CD14-positive monocyte (primary cell): ENCODE measurements around the gene LRRTM4. TPM values are rescaled to one million over a fixed set of nuclear protein-coding genes. Genes with fewer than 3 reads are reported as not detected.

Source experiments
- DNase-seq, 3 donors: peaks; one replicate each; pipeline ENCODE4 v3.0.0-alpha.2; 2011 to 2022
- H2AFZ ChIP-seq: 2 replicates; pipeline ENCODE4 v1.6.0; 2012; ENCODE audit warnings: mild to moderate bottlenecking, low read depth, low read length, inconsistent platforms; ENCODE audit not compliant: insufficient read depth, poor library complexity, severe bottlenecking
- H3K27ac ChIP-seq, 2 donors: 1 replicate in 1 of 2; 2 replicates in 1 of 2; pipeline ENCODE4 v1.5.1; 2012 to 2013; ENCODE audit warnings: low read length in 2 of 2, control low read depth in 1 of 2, inconsistent platforms in 1 of 2, low read depth in 1 of 2, mild to moderate bottlenecking in 1 of 2
- H3K27me3 ChIP-seq, 2 donors: one replicate each; pipeline versions ENCODE4 v1.6.0 to v1.6.1; 2011 to 2013; ENCODE audit warnings: low read length in 2 of 2; ENCODE audit not compliant: control insufficient read depth in 2 of 2, insufficient read depth in 2 of 2
- H3K36me3 ChIP-seq, 2 donors: replicated peaks in 1 of 2; 1 replicate in 1 of 2; 2 replicates in 1 of 2; pipeline versions ENCODE4 v1.5.1 to v1.6.1; 2012 to 2013; ENCODE audit warnings: low read length in 2 of 2, control low read depth in 1 of 2, inconsistent platforms in 1 of 2, mild to moderate bottlenecking in 1 of 2; ENCODE audit not compliant: insufficient read depth in 2 of 2, control insufficient read depth in 1 of 2
- H3K4me1 ChIP-seq, 2 donors: 1 replicate in 1 of 2; 2 replicates in 1 of 2; pipeline versions ENCODE4 v1.5.1 to v1.6.1; 2012 to 2013; ENCODE audit warnings: low read length in 2 of 2, control low read depth in 1 of 2, inconsistent platforms in 1 of 2, mild to moderate bottlenecking in 1 of 2, moderate library complexity in 1 of 2; ENCODE audit not compliant: insufficient read depth in 2 of 2, control insufficient read depth in 1 of 2
- H3K4me2 ChIP-seq: replicated peaks from 2 replicates; pipeline ENCODE3; 2012; ENCODE audit warnings: low read length, moderate library complexity, mild to moderate bottlenecking; ENCODE audit not compliant: poor library complexity, severe bottlenecking; ENCODE audit errors: extremely low read depth
- H3K4me3 ChIP-seq, 3 experiments: fragments of 200-600 bp in 1 of 3; sonication (generic) in 1 of 3; replicated peaks in 1 of 3; 1 replicate in 2 of 3; 2 replicates in 1 of 3; pipeline ENCODE4 v1.5.1; 2011 to 2013; ENCODE audit warnings: low read length in 3 of 3, mild to moderate bottlenecking in 3 of 3, control low read depth in 2 of 3, low read depth in 2 of 3, inconsistent platforms in 1 of 3, moderate library complexity in 1 of 3
- H3K79me2 ChIP-seq: 2 replicates; pipeline ENCODE4 v1.6.0; 2012; ENCODE audit warnings: mild to moderate bottlenecking, control low read depth, inconsistent platforms, low read length, moderate library complexity; ENCODE audit not compliant: insufficient read depth
- H3K9ac ChIP-seq: 2 replicates; pipeline ENCODE4 v1.6.0; 2017; ENCODE audit warnings: low read length, mild to moderate bottlenecking; ENCODE audit not compliant: insufficient read depth, poor library complexity, severe bottlenecking
- H3K9me3 ChIP-seq, 2 donors: replicated peaks in 1 of 2; 1 replicate in 1 of 2; 2 replicates in 1 of 2; pipeline versions ENCODE4 v1.5.1 to v1.6.1; 2012 to 2013; ENCODE audit warnings: low read length in 2 of 2, control low read depth in 1 of 2; ENCODE audit not compliant: control insufficient read depth in 1 of 2, insufficient read depth in 1 of 2
- H4K20me1 ChIP-seq: 2 replicates; pipeline ENCODE4 v1.6.0; 2012; ENCODE audit warnings: mild to moderate bottlenecking, low read length, control low read depth, moderate library complexity; ENCODE audit not compliant: insufficient read depth
- H3K27ac Mint-ChIP-seq, 7 donors: one replicate each; pipeline ENCODE4 v1.8.0; 2020; ENCODE audit warnings: mild to moderate bottlenecking in 7 of 7, mixed read lengths in 7 of 7, moderate library complexity in 6 of 7, inconsistent platforms in 2 of 7
- H3K27me3 Mint-ChIP-seq, 3 donors: one replicate each; pipeline ENCODE4 v1.8.0; 2021 to 2022; ENCODE audit warnings: low read depth in 3 of 3, mild to moderate bottlenecking in 3 of 3, mixed read lengths in 3 of 3, moderate library complexity in 3 of 3, inconsistent platforms in 1 of 3
- H3K36me3 Mint-ChIP-seq, 2 donors: one replicate each; pipeline ENCODE4 v1.8.0; 2020; ENCODE audit warnings: mixed read lengths in 2 of 2, inconsistent platforms in 1 of 2, mild to moderate bottlenecking in 1 of 2
- H3K4me1 Mint-ChIP-seq: one replicate; pipeline ENCODE4 v1.8.0; 2020; ENCODE audit warnings: mild to moderate bottlenecking, mixed read lengths
- H3K4me3 Mint-ChIP-seq, 2 donors: one replicate each; pipeline ENCODE4 v1.8.0; 2020; ENCODE audit warnings: mild to moderate bottlenecking in 2 of 2, mixed read lengths in 2 of 2, moderate library complexity in 1 of 2
- H3K9me3 Mint-ChIP-seq, 7 donors: one replicate each; pipeline ENCODE4 v1.8.0; 2020 to 2022; ENCODE audit warnings: mixed read lengths in 7 of 7, mild to moderate bottlenecking in 6 of 7, moderate library complexity in 6 of 7, inconsistent platforms in 2 of 7
- WGBS: methylation state at CpG from one replicate; pipeline ENCODE4 v1.1.5; 2013; ENCODE audit warnings: missing lambda C conversion rate; ENCODE audit not compliant: insufficient coverage; 5-methylcytosine and 5-hydroxymethylcytosine counted together
- intact Hi-C, 2 donors: fragments of 100-400 bp; cut with micrococcal nuclease; formaldehyde crosslinking; loops; one replicate each; pipeline versions ENCODE4 v1.15.0 to v1.15.1; 2023
- polyA plus RNA-seq, 3 donors: library from polyadenylated mRNA; depleted of rRNA in 1 of 3; unstranded in 2 of 3; stranded (reverse) in 1 of 3; fragments of 300-500 nt in 2 of 3; fragments of >200 nt in 1 of 3; fragmentation: Illumina TruSeq in 2 of 3; gene quantifications; 1 replicate in 2 of 3; 2 replicates in 1 of 3; pipeline ENCODE4 v1.2.3, GENCODE V29; 2012 to 2021
- TF ChIP-seq, protein P1 (sequence below): fragments of 200-600 bp; IDR thresholded peaks from one replicate; pipeline ENCODE4 v1.8.0; 2022; ENCODE audit warnings: antibody characterized with exemption, mild to moderate bottlenecking

The LRRTM4 gene
- polyA plus RNA-seq, 3 donors = not detected

DNA sequence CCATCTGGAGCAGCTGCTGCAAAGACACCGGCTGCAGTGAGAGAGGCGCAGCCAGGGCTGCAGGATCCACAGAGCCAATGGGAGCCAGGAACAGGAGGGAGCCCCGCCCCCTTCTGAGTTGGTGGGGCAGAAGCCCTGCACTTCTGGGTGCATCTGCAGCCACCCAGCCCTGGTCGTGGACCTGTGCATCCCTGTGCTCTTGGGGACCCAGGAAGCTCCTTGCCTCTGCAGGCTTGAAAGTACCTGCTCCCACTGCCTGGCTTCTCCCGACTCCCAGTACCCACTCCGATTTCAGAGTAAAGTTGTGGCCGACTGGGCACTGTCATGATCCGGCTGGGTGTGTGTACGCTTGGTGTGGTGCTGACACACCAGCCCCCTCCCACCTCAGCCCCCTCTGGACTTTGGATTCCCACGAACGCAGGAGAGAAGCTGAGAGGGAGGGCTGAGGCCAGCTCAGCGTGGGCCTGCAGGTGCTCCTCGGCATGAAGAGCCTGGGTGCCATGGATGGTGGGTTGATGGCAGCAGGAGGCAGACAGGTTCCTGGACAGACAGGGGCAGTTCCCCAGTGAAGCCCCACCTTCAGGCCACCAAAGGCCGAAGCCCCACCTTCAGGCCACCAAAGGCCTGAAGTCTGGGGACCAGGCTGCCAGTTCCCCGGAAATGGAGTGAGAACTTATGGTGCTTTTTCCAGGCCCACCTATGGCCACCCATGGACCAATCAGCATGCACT, 34.9 kb downstream of the LRRTM4 start:
- H3K9me3 ChIP-seq = peaks cover 0 to 17% of the 10 kb centered on the region in 2 donors
- Mint-ChIP-seq H3K9me3 (peaks cover 0 to 6% (median 0%) of the 10 kb centered on the region in 7 donors), H3K27me3 (no peaks in the 10 kb centered on the region), H3K4me1 (no peaks in the 10 kb centered on the region), H3K27ac (no peak overlapping the region), H3K36me3 (no peaks in the 10 kb centered on the region), H3K4me3 (no peak overlapping the region)
- 79% methylated on average over 8 of the region's 15 CpGs for WGBS
- no peak overlapping the region for H3K4me3 ChIP-seq
- intact Hi-C loops = no loop called here
- H3K4me1 ChIP-seq = no peaks in the 10 kb centered on the region
- TF ChIP-seq, protein P1, sequence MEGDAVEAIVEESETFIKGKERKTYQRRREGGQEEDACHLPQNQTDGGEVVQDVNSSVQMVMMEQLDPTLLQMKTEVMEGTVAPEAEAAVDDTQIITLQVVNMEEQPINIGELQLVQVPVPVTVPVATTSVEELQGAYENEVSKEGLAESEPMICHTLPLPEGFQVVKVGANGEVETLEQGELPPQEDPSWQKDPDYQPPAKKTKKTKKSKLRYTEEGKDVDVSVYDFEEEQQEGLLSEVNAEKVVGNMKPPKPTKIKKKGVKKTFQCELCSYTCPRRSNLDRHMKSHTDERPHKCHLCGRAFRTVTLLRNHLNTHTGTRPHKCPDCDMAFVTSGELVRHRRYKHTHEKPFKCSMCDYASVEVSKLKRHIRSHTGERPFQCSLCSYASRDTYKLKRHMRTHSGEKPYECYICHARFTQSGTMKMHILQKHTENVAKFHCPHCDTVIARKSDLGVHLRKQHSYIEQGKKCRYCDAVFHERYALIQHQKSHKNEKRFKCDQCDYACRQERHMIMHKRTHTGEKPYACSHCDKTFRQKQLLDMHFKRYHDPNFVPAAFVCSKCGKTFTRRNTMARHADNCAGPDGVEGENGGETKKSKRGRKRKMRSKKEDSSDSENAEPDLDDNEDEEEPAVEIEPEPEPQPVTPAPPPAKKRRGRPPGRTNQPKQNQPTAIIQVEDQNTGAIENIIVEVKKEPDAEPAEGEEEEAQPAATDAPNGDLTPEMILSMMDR = no peak
- H2AFZ ChIP-seq = no peak overlapping the region
- no peaks in the 10 kb centered on the region for H3K79me2 ChIP-seq
- no peaks in the 10 kb centered on the region for H3K36me3 ChIP-seq
- H3K9ac ChIP-seq = no peak overlapping the region
- no peak overlapping the region for H3K27ac ChIP-seq
- H4K20me1 ChIP-seq = no peaks in the 10 kb centered on the region
- H3K27me3 ChIP-seq = no peaks in the 10 kb centered on the region
- no peak overlapping the region for H3K4me2 ChIP-seq
- no peak for DNase-seq

DNA sequence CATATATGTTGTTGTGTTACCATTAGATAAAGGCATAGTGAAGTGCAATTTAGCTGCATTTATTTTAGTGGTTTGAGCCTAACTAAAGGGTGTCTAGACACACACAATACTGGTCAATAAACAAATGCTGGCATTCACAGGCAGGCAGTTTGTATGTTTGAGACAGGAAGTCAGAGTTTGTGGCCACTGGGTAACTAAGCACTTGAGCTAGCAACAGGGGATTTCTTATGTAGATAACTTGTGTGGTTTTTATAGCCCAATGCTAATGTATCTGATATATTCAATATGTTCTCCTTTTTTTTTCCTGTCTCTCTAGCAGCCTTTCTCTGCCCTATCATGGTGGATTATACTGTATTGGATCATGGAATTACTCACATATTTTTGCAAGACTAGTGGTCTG, 38.1 kb downstream of the LRRTM4 start:
- Mint-ChIP-seq H3K36me3 (no peaks in the 10 kb centered on the region), H3K4me3 (no peak overlapping the region), H3K4me1 (no peaks in the 10 kb centered on the region), H3K9me3 (peaks cover 0 to 8% (median 0%) of the 10 kb centered on the region in 7 donors), H3K27me3 (no peaks in the 10 kb centered on the region), H3K27ac (no peak overlapping the region)
- H3K4me2 ChIP-seq = no peak overlapping the region
- no peak overlapping the region for H3K4me3 ChIP-seq
- no peaks in the 10 kb centered on the region for H4K20me1 ChIP-seq
- DNase-seq = no peak
- H3K9me3 ChIP-seq = peaks cover 0 to 17% of the 10 kb centered on the region in 2 donors
- H3K27ac ChIP-seq = no peak overlapping the region
- no peaks in the 10 kb centered on the region for H3K4me1 ChIP-seq
- H3K9ac ChIP-seq = no peak overlapping the region
- H3K79me2 ChIP-seq = no peaks in the 10 kb centered on the region
- TF ChIP-seq, protein P1 = no peak
- no peak overlapping the region for H2AFZ ChIP-seq
- no peaks in the 10 kb centered on the region for H3K36me3 ChIP-seq
- H3K27me3 ChIP-seq = no peaks in the 10 kb centered on the region
- intact Hi-C loops = no loop called here
